Measurements from ENCODE around the gene TNS3.

DNA sequence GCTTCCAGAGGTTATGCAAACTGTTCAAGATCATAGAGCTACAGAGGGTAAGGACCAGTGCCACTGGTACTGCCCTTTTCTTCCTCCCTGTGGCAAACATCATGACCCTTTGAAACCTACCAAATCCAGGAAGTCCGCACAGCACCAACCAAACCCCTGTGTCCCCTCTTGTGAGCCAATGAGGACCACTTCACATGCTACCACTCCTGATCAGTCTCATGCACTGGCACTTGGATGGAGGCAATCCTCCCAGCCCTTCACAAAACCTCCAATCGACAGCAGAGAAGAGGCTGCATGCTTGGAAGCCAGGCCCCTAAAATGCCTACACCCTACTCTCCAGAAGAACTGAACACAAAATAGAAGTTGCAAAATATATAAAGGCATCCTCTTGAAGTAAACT, 248.0 kb downstream of the TNS3 start:
- TF ChIP-seq, protein P1, sequence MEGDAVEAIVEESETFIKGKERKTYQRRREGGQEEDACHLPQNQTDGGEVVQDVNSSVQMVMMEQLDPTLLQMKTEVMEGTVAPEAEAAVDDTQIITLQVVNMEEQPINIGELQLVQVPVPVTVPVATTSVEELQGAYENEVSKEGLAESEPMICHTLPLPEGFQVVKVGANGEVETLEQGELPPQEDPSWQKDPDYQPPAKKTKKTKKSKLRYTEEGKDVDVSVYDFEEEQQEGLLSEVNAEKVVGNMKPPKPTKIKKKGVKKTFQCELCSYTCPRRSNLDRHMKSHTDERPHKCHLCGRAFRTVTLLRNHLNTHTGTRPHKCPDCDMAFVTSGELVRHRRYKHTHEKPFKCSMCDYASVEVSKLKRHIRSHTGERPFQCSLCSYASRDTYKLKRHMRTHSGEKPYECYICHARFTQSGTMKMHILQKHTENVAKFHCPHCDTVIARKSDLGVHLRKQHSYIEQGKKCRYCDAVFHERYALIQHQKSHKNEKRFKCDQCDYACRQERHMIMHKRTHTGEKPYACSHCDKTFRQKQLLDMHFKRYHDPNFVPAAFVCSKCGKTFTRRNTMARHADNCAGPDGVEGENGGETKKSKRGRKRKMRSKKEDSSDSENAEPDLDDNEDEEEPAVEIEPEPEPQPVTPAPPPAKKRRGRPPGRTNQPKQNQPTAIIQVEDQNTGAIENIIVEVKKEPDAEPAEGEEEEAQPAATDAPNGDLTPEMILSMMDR (IDR thresholded peaks at IDR 0.05) = no peak
- no peak for TF ChIP-seq POLR2A (IDR thresholded peaks at IDR 0.05)

Data from uterus (tissue), 2 donors.